Measurements from ENCODE around the gene VMP1.

VMP1 gene

DNA sequence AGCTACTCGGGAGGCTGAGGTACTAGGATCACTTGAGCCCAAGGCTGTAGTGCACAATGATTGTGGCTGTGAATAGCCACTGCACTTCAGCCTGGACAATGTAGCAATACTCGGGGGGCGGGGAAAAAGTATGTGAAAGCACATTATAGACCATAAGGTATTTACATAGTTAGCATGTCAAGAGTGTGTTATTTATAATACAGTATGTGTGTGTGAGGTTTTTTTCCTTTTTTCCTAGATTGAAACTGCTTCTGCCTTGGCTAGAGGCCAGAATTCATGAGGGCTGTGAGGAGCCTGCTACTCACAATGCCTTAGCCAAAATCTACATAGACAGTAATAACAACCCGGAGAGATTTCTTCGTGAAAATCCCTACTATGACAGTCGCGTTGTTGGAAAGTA, 30.7 kb upstream of the VMP1 start:
- TF ChIP-seq, protein P1, sequence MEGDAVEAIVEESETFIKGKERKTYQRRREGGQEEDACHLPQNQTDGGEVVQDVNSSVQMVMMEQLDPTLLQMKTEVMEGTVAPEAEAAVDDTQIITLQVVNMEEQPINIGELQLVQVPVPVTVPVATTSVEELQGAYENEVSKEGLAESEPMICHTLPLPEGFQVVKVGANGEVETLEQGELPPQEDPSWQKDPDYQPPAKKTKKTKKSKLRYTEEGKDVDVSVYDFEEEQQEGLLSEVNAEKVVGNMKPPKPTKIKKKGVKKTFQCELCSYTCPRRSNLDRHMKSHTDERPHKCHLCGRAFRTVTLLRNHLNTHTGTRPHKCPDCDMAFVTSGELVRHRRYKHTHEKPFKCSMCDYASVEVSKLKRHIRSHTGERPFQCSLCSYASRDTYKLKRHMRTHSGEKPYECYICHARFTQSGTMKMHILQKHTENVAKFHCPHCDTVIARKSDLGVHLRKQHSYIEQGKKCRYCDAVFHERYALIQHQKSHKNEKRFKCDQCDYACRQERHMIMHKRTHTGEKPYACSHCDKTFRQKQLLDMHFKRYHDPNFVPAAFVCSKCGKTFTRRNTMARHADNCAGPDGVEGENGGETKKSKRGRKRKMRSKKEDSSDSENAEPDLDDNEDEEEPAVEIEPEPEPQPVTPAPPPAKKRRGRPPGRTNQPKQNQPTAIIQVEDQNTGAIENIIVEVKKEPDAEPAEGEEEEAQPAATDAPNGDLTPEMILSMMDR (conservative IDR thresholded peaks at IDR 0.05): no peak
- H3K27ac ChIP-seq: no peak overlapping the region

DNA sequence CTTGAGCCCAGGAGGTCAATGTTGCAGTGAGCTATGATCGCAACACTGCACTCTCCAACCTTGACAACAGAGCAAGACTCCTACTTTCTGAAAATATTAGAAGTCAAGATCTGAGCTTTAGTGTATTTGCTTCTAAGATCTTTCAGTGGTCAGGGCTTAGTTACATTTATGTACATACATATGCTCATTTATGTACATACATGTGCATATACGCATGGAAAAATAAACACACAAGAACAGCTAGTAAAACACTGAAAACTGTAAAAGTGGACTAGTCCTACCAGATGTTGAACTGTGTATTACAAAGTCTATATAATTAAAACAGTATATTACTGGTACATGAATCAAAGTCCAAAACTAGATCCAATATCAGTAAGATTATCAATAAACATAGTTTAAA, 28.5 kb upstream of the VMP1 start:
- TF ChIP-seq, protein P1 (conservative IDR thresholded peaks at IDR 0.05): no peak
- no peak overlapping the region for H3K27ac ChIP-seq

DNA sequence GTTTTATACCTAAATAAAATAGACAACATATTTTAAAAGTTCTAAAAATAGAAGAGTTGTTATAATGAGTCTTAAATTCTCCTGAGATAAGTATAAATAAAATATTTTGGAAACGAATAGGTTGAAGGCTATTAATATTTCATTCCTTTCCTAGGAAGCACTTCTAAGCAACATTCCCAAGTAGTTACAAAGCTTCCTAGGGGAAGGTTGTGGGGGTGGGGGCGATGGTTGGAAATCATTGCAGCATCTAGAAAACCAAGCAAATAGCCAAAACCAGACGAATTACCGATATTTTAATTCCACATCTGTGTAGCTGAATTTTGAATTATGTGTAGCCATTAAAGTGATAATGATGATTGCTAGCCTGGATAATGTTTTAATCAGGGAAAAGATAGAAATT, 27.1 kb upstream of the VMP1 start:
- no peak overlapping the region for H3K27ac ChIP-seq
- TF ChIP-seq, protein P1 (conservative IDR thresholded peaks at IDR 0.05): no peak

DNA sequence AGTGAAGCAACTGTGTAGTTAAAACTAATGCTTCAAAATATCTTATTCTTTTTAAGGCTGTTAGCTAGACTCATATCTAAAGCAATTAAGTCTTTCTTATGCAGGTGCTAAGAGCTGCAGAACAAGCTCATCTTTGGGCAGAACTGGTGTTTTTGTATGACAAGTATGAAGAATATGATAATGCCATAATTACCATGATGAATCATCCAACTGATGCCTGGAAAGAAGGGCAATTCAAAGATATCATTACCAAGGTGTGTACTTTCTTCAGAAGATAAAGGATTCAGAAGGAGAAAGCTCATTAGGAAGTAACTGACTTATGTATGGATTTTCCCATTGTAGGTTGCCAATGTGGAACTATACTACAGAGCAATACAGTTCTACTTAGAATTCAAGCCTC, 24.2 kb upstream of the VMP1 start:
- no peak overlapping the region for H3K27ac ChIP-seq
- TF ChIP-seq, protein P1 (conservative IDR thresholded peaks at IDR 0.05): no peak

DNA sequence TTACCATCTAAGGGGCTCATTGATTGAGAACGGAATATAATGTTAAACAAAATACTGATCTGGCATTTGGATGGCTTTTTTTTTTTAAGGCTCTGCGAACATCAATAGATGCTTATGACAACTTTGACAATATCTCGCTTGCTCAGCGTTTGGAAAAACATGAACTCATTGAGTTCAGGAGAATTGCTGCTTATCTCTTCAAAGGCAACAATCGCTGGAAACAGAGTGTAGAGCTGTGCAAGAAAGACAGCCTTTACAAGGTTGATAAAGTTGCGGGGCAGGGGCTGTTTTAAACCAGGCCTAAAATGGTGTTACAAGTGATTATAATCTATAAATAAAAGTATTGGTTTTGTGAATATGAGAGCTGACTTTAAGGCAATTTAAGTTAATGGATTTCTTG, 22.5 kb upstream of the VMP1 start:
- TF ChIP-seq, protein P1 (conservative IDR thresholded peaks at IDR 0.05): no peak
- H3K27ac ChIP-seq: no peak overlapping the region

DNA sequence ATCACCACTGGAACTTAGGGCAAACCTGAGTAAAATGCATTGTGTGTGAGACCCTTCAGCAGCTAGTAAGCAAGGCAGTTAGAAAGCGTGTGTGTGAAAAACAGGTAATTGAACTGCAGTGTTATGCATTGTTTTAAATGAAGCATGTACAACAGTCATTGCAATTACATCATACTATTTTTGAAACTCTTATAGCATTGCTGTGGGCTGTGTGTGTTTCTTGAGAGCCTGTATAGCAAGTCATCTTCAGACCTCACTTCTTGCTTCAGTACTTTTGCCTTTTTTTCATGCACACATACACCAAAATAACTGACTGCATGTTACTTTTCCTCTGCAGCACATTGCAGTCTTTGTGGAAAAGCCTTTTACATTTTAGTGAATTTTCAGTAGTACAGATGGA, 19.4 kb upstream of the VMP1 start:
- H3K27ac ChIP-seq: no peak overlapping the region
- TF ChIP-seq, protein P1 (conservative IDR thresholded peaks at IDR 0.05): no peak

DNA sequence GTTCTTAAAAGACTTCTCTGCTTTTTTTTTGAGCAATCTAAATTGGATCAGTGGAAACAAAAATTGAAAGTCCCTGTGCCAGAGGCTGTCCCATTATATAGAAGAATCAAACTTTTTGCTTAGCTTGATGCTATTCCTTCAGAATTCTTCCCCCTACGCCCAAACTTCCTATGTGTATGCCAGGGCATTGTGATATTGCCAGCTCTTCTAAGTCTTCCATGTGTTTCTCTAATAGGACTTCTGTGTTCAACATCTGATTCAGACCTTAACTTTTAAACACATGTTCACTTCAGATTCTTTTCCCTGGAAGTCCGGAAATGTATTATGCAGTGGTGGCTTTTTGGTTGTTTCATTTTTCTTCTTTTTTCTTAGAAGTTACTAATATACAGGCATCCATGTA, 19.0 kb upstream of the VMP1 start:
- TF ChIP-seq, protein P1 (conservative IDR thresholded peaks at IDR 0.05): no peak
- no peak overlapping the region for H3K27ac ChIP-seq

DNA sequence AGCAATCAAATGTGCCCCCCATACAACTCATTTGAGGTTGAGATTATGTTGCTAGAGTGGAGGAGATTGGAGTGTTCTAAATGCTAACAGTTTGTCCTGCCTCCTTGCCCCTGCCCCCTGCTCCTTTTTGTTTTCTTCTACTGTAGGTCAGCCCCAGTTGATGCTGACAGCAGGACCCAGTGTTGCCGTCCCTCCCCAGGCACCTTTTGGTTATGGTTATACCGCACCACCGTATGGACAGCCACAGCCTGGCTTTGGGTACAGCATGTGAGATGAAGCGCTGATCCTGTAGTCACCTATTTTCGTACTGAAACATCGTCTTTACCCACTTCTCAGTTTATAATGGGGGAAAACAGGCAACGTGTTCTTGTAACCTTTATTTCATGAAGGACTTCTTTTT, 13.9 kb upstream of the VMP1 start:
- TF ChIP-seq, protein P1 (conservative IDR thresholded peaks at IDR 0.05): no peak
- no peak overlapping the region for H3K27ac ChIP-seq

Measured in VCaP (cell line).